Measurements from ENCODE around the gene TOMM40. TPM values are rescaled to one million over a fixed set of nuclear protein-coding genes. Genes with fewer than 3 reads are reported as not detected.
A peak's percentile ranks its signal among the peaks of the same experiment; 100 is the strongest.

Gene TOMM40
- total and polyA plus RNA-seq, 9 of the 15 experiments (the other 6 are each of a cell fraction or from before 2014, with no cell fraction given): 0.89 to 290 (median 160) TPM

- TF ChIP-seq E2F6 (IDR thresholded peaks at IDR 0.05; ENCODE audit: borderline replicate concordance in 1 of 2, extremely low read depth in 1 of 2, insufficient read depth in 1 of 2, insufficient read length in 1 of 2, low read depth in 1 of 2, low read length in 1 of 2, poor library complexity in 1 of 2, severe bottlenecking in 1 of 2) (peak; percentile 11 to 52), MAZ (CRISPR knock-in tag; conservative IDR thresholded peaks at IDR 0.05 in 1 of 2, IDR thresholded peaks at IDR 0.05 in 1 of 2) (peak; percentile 85 to 97), JUND (IDR thresholded peaks at IDR 0.05; ENCODE audit: borderline replicate concordance, low read depth, low read length) (peak; percentile 52; the same call in 1 of the 2 replicates), JUND (tag; IDR thresholded peaks at IDR 0.05; ENCODE audit: borderline replicate concordance, low read depth, low read length) (peak; percentile 55; the same call in 1 of the 3 replicates), RNF2 (IDR thresholded peaks at IDR 0.05) (peak; percentile 17; the same call in 1 of the 2 replicates), RNF219 (CRISPR knock-in tag; IDR thresholded peaks at IDR 0.05) (peak; percentile 49; the same call in 1 of the 2 replicates), ATF1 (CRISPR knock-in tag; IDR thresholded peaks at IDR 0.05) (0 out of 2 replicates have a peak, but pooled peaks have one; percentile 17), ATF1 (tag; IDR thresholded peaks at IDR 0.05) (peak; percentile 93), CAMTA2 (CRISPR knock-in tag; conservative IDR thresholded peaks at IDR 0.05) (no peak), ZNF766 (CRISPR knock-in tag; conservative IDR thresholded peaks at IDR 0.05) (peak; percentile 80; the same call in 1 of the 2 replicates), ATF7 (IDR thresholded peaks at IDR 0.05) (peak; percentile 91), THRB (CRISPR knock-in tag; conservative IDR thresholded peaks at IDR 0.05) (peak; percentile 90), THAP12 (CRISPR knock-in tag; IDR thresholded peaks at IDR 0.05) (no peak), NKRF (IDR thresholded peaks at IDR 0.05; ENCODE audit: borderline replicate concordance) (peak; percentile 100; the same call in 1 of the 2 replicates), CBFA2T3 (IDR thresholded peaks at IDR 0.05) (no peak), MBD1 (CRISPR knock-in tag; IDR thresholded peaks at IDR 0.05) (no peak)
Measured at GRCh38 chr19:44890366-44891015, 563 bp upstream of the TOMM40 start (continued).

Measured in K562 (cell line).